ENCODE results near the gene INCA1.

DNA sequence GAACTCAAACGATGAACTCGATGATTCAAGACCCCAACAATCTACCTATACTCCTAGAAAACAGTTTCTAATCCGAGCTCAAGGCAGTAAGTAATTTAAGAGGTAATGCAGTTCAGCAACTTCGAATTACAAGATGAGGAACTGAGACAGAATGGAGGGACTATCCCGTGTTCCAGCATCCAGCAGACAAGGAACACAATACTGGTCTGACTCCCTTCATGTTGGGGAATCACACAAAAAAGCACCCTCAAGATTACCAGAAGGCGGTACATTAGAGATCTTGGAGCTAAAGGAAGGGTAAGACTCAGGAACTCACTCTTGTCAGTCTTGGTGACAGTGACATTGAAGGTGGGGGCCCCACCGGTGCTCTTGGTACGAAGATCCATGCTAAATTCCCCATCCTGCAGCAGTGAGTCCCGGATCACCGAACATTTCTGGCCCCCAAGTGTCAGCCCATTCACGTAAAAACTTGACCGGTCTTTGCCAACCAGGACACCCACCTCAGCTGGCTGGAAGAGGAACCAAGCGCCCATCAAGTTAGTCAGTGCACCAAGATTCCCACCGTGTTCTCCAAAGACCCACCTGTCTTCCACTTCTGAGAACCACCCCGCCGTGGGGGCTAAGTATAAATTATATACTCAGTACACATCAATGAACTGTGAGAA is 50.9 kb downstream of the INCA1 start:
- TF ChIP-seq MAX (IDR thresholded peaks at IDR 0.05; ENCODE audit: low read depth) (no peak), MXI1 (IDR thresholded peaks at IDR 0.05; ENCODE audit: low read depth, low read length) (no peak), EZH2phosphoT487 (IDR thresholded peaks at IDR 0.05; ENCODE audit: borderline replicate concordance, low read depth) (no peak), POLR2AphosphoS5 (IDR thresholded peaks at IDR 0.05; ENCODE audit: low read depth, low read length) (0 out of 2 replicates have a peak, but pooled peaks have one; percentile 6), NFIC (IDR thresholded peaks at IDR 0.05; ENCODE audit: borderline replicate concordance) (no peak)
- TF ChIP-seq, protein P1, sequence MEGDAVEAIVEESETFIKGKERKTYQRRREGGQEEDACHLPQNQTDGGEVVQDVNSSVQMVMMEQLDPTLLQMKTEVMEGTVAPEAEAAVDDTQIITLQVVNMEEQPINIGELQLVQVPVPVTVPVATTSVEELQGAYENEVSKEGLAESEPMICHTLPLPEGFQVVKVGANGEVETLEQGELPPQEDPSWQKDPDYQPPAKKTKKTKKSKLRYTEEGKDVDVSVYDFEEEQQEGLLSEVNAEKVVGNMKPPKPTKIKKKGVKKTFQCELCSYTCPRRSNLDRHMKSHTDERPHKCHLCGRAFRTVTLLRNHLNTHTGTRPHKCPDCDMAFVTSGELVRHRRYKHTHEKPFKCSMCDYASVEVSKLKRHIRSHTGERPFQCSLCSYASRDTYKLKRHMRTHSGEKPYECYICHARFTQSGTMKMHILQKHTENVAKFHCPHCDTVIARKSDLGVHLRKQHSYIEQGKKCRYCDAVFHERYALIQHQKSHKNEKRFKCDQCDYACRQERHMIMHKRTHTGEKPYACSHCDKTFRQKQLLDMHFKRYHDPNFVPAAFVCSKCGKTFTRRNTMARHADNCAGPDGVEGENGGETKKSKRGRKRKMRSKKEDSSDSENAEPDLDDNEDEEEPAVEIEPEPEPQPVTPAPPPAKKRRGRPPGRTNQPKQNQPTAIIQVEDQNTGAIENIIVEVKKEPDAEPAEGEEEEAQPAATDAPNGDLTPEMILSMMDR (IDR thresholded peaks at IDR 0.05): no peak
